PC-3 (cell line): ENCODE data around the gene BLTP3B.

Experiments
- EZH2 ChIP-seq: fragments of 300-600 bp; sonication (generic); IDR thresholded peaks from one replicate; pipeline ENCODE4 v1.6.1; 2017; ENCODE audit warnings: antibody characterized with exemption, mild to moderate bottlenecking, low read length; ENCODE audit not compliant: unreplicated experiment
- EZH2phosphoT487 ChIP-seq: fragments of 300-600 bp; sonication (generic); IDR thresholded peaks from 2 replicates; pipeline ENCODE4 v1.6.1; 2018; ENCODE audit warnings: mild to moderate bottlenecking, antibody characterized with exemption, low read length, borderline replicate concordance
- TF ChIP-seq, protein P1 (sequence below): fragments of 300-600 bp; sonication (generic); conservative IDR thresholded peaks from 2 replicates; pipeline ENCODE4 v1.5.1; 2017; ENCODE audit warnings: antibody characterized with exemption, low read depth, mild to moderate bottlenecking, low read length

DNA sequence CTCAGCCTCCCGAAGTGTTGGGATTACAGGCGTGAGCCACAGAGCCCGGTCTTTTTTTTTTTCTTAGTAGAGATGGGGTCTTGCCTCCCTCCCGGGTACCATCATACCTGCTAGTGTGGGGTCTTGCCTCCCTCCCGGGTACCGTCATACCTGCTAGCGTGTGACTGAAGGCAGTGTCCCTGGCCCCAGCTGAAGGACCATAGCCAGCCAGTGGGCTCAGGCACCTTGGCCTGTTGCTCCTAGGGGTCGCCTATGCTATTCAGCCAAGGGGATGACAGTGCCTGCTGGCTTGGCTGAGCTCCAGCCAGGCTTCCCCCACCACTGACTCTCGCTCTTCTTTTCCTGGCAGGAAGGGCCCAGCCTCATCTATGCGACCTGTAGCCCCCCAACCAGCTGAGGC, 10.5 kb upstream of the BLTP3B start:
- TF ChIP-seq EZH2 (no peak), EZH2phosphoT487 (no peak)
- TF ChIP-seq, protein P1, sequence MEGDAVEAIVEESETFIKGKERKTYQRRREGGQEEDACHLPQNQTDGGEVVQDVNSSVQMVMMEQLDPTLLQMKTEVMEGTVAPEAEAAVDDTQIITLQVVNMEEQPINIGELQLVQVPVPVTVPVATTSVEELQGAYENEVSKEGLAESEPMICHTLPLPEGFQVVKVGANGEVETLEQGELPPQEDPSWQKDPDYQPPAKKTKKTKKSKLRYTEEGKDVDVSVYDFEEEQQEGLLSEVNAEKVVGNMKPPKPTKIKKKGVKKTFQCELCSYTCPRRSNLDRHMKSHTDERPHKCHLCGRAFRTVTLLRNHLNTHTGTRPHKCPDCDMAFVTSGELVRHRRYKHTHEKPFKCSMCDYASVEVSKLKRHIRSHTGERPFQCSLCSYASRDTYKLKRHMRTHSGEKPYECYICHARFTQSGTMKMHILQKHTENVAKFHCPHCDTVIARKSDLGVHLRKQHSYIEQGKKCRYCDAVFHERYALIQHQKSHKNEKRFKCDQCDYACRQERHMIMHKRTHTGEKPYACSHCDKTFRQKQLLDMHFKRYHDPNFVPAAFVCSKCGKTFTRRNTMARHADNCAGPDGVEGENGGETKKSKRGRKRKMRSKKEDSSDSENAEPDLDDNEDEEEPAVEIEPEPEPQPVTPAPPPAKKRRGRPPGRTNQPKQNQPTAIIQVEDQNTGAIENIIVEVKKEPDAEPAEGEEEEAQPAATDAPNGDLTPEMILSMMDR = no peak
